Stimulated activated CD4-positive, alpha-beta T cell treated with anti-CD3 and anti-CD28 coated beads, TNF-alpha, amount 100 ng/mL, for 48 hours (primary cell): Measurements from ENCODE around the gene RBM12.
"Not testable (repeated sequence)": the region's sequence is repeated elsewhere in the genome, so short reads cannot be mapped to it uniquely, and the experiment has no call there.

Experiments used
- DNase-seq, 3 donors: peaks; one replicate each; pipeline ENCODE4 v3.0.0-alpha.2; 2020; ENCODE audit warnings: low read depth in 3 of 3

The RBM12 gene

GRCh38 chr20:35698298-35699126 lies 33.8 kb upstream of the RBM12 start:
- no peak for DNase-seq

DNA sequence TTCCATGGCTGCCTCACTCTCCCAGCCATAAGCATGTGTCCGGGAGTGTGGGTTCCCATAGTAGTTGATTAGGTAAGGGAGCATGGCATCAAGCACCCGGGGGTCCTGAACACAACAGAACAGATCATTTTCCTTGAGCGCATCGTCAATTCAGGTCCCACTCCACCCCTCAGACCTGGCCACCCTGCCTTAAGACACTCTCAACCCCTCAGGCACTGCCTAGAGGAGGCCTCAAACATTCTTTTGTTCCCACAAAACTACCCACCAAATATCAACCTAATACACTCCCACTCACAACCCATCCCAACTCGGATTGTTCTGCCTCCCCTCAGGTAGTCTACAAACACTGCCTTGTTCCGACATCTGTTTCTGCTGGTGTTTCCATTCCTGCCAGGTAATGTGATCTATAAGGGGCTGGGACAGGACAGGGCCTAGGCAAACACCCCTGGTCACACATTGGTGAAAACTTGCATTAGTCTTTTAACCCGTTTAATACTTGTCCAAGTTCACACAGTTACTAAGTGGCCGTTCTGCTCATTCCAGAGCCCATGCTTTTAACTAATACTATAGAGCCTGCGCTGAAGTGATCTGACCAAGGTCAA lies 33.1 kb upstream of the RBM12 start:
- DNase-seq: no peak

DNA sequence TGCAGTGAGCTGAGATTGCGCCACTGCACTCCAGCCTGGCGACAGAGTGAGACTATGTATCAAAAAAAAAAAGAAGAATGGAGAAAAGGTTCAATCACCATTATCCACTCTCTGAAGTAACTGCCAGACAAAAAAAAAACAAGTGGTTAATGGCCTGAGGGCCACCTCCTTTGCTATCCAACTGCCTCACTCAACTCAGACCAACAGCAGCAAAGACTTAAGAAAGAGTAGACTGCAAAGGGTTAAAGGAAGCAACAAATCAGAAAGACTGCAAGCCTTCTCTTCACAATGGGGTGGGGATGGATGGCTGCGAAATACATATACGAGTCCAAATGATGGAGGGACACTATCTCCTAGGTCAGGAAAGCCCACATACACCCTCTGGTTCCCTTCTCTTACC lies 31.3 kb upstream of the RBM12 start:
- no peak for DNase-seq

DNA sequence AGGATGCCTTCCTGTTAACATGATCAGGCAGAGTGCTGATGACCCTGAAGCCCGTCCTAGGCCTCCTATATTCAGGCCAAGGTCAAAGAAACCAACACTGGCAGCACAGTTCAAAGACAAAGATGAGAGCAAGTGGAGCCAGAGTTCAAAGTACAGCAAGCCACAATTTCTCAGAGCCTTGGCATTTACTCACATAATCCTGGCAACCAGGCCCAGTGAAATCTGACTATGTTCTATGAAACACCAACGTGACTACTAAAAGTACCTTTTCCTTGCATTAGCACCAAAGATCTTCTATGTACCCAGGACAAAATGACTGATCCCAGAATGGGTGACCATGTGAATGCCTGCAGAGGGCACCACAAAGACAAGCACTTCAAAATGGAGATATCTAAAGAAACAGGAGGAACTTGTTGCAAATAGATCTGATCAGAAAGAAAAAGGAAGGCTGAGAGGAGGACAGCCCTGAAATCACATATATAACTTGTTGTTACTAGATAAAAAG lies 30.6 kb upstream of the RBM12 start:
- no peak for DNase-seq

DNA sequence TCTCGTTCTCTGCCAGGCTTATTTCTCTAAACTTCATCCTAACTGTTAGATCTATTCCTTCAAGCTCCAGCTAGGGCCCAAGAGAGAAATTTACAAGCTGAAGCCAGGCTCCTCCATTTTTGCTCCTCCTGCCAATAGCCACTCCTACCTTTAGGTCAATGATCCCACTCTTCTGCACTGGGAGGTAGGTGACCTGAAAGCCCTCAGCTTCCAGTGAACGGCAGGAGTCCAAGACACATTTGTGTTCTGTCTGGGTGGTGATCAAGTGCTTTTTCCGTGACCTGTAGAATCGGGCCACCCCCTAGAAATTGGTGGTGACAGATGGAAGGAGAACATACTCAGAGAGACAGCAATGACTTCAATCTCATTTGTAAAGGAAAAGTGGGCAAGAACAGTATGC lies 25.6 kb upstream of the RBM12 start:
- DNase-seq: no peak

- DNase-seq: not testable (repeated sequence)
Measured at GRCh38 chr20:35686872-35687271, 22.2 kb upstream of the RBM12 start.

GRCh38 chr20:35685368-35685767 lies 20.7 kb upstream of the RBM12 start:
- DNase-seq: not testable (repeated sequence)

DNA sequence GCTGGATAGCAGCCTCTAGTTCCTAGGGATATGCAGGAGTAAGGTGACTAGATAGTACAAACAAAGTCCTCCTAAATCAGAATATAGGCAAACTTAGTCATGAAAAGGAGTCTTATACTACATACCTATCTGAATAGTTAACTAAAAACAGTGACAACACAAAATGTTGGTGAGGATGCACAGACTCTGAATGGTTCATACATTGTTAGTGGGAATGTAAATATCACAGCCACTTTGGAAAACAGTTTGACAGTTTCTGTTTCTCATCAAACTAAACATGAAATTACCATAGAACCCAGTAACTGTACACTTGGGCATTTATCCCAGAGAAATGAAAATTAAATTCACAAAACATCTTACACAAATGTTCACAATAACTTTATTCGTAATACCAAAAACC lies 17.3 kb upstream of the RBM12 start:
- no peak for DNase-seq

GRCh38 chr20:35680452-35681183 lies 15.9 kb upstream of the RBM12 start:
- no peak for DNase-seq

- no peak for DNase-seq
Measured at GRCh38 chr20:35674921-35675320, 10.2 kb upstream of the RBM12 start.

GRCh38 chr20:35673884-35674283 lies 9.2 kb upstream of the RBM12 start:
- DNase-seq: no peak

- DNase-seq: no peak
Measured at GRCh38 chr20:35669681-35670080, 5.0 kb upstream of the RBM12 start.

DNA sequence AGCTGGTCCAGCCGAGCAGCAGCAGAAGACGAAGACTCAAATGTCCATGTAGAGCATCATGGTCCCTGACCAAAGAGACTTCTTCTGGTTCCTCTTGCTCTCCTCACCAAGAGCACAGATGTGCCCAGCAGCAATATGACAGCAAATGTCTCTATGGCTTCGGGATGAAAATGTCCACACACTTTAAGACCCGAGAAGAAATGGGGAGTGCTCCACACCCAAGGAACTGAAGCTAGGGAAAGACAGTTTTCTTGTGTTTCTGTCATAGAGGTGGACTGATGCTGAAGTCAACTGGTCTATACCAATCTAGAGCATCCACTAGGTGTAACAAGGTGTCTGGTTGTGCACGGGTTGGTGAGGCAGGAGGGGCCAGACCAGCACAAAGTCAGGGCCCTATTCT lies 4.5 kb upstream of the RBM12 start:
- no peak for DNase-seq

DNA sequence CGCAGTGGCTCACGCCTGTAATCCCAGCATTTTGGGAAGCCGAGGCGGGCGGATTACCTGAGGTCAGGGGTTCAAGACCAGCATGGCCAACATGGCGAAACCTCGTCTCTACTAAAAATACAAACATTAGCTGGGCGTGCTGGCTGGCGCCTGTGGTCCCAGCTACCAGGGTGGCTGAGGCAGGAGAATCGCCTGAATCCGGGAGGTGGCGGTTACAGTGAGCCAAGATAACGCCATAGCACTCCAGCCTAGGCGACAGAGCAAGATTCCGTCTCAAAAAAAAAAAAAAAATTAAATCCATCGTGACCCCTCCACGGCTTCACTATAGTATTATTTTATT lies 1.2 kb upstream of the RBM12 start:
- DNase-seq: no peak

DNA sequence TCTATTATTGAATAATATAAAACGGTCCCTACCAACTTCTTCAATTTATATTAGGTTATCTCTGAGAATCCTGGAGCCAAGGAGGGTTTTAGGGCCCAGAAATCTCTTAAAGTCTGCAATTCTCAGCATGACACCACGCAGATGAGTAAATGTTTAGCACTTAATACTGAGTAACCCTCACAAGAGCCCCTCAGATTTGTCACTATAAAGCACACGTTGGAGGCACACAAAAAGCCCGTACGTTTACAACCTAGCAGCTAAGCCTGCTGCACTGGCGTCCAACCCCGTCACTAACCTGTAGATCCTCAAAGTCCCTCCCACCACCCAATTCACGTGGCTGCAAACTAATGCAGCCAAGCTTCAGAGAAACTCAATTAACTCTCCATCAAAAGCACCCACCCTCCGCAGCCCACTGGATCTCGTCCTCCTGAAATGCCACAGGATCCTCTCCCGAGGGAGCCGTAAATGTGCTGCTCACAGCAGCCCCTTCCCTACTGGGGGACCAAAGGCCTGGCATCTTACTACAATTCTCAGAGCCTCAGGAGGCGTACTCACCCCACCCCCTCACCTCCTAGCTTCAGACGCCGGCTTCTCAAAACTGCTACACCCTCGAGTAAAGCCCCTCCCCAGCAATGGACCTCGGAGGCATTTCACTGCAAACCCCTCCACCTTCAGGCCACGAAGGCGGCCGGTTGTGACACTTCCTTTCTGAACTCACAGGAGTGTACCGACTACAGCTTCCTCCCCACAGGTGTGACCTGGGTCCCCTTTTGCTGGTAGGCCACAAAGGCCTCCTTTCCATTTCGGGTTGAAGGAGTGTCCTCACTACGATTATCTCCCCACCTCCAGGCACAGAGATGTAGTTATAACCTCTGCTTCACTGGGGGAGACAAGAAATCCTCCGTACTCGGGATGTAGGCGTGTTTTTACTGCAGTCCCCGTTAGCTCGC lies 909 bp downstream of the RBM12 start:
- DNase-seq: peak; percentile 26 to 47 (median 42)

GRCh38 chr20:35662551-35662950 lies 2.1 kb downstream of the RBM12 start:
- DNase-seq: no peak

DNA sequence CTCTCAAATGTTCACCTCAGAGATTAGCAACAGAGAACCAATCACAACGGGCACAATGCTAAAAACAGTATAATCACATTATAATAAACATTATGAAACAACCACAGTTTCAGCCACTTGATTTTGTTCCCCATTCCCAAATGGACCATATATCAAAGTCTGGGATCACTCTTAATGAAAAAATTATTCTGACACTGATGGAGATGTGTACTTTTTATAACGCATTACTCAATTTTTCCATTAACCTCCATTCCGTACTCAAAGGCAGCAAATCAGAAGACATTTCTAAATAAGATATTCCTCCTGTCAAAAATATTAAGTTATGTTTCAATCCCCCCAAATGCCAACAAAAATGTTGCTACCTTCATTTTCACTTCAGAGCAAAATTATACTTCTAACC lies 2.8 kb downstream of the RBM12 start:
- DNase-seq: no peak

DNA sequence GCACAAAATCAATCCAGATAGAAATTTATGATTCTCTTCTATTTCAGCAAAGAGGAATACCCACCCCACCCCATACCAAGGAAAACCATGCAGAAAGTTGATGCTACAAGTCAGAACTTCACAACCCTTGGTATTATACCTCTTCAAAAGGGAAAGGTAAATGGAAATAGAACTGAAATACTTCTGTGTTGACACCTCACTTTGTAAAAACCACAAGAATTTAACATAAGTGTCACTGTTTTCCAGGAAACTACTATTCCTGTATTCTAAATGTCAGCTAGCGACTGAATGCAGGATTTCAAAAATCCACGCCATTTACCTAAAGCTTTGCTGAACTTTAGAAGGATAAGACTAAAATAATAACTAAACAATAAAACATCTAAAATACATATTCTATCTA lies 3.6 kb downstream of the RBM12 start:
- no peak for DNase-seq

- peak; percentile 6 to 50 (median 19) for DNase-seq
Measured at GRCh38 chr20:35660122-35660937, 4.4 kb downstream of the RBM12 start.

DNA sequence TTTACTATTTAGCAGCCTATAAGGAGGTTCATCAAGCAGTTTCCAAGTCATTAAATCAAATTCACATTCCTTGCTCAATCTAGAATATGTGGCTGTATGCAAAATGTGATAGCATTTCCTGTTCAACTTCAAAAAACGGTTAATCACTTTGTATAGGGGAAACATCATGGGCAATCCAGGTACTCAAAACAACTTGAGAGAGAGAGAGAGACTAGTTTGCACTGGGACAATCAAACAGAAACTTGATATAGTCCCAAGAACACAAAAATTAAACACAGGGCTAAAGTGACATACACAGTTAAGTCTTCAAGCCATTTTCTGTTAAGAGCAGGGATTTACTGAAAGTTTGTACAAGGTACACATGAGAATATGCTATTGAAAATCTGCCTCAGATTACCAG lies 7.4 kb downstream of the RBM12 start:
- DNase-seq: no peak

- DNase-seq: no peak
Measured at GRCh38 chr20:35654415-35654814, 10.3 kb downstream of the RBM12 start.
